IMR-90 (cell line): Measurements from ENCODE around the gene REV3L. TPM values are rescaled to one million over a fixed set of nuclear protein-coding genes. Genes with fewer than 3 reads are reported as not detected.

Experiments
- ATAC-seq: fragments of 200-7000 bp; cut with Tn5 transposase; 2 replicates; pipeline ENCODE4 v1.9.1; 2020; ENCODE audit warnings: low read depth, mild to moderate bottlenecking, moderate library complexity
- BruUV-seq: library from RNA; stranded (reverse); fragments of 400-500 nt; replicated peaks from 2 replicates; lab custom pipeline; 2021; lab: Mats Ljungman, UMichigan
- CTCF ChIA-PET: fragments of 300-600 bp; formaldehyde crosslinking; extraction: SDS; loops from one replicate; lab custom pipeline; 2021; ENCODE audit warnings: antibody characterized with exemption; lab: Yijun Ruan, JAX
- POLR2A ChIA-PET: fragments of 300-600 bp; sonication (Branson Sonifier 250); formaldehyde crosslinking; loops from one replicate; lab custom pipeline; 2022; ENCODE audit warnings: antibody characterized with exemption; ENCODE audit not compliant: unreplicated experiment; lab: Charles Lee
- DNase-seq: peaks from one replicate; pipeline ENCODE4 v3.0.0; 2013
- H2AFZ ChIP-seq: replicated peaks from 2 replicates; pipeline ENCODE3; 2013; ENCODE audit warnings: low read length, mild to moderate bottlenecking; ENCODE audit not compliant: poor library complexity
- H2AK5ac ChIP-seq: 2 replicates; pipeline ENCODE4 v1.6.1; 2013; ENCODE audit warnings: low read depth, low read length, inconsistent platforms
- H2AK9ac ChIP-seq: replicated peaks from 2 replicates; pipeline ENCODE3; 2013; ENCODE audit warnings: mild to moderate bottlenecking, low read depth, low read length, moderate library complexity; ENCODE audit not compliant: poor library complexity
- H2BK120ac ChIP-seq: 2 replicates; pipeline ENCODE4 v1.6.1; 2013; ENCODE audit warnings: low read depth, low read length, inconsistent platforms
- H2BK15ac ChIP-seq: 3 replicates; pipeline ENCODE4 v1.6.1; 2013; ENCODE audit warnings: low read depth, low read length, inconsistent platforms
- H2BK20ac ChIP-seq: 2 replicates; pipeline ENCODE4 v1.6.1; 2013; ENCODE audit warnings: low read depth, mild to moderate bottlenecking, inconsistent platforms, low read length, moderate library complexity
- H2BK5ac ChIP-seq: 2 replicates; pipeline ENCODE4 v1.6.1; 2013; ENCODE audit warnings: mild to moderate bottlenecking, low read depth, low read length, inconsistent platforms; ENCODE audit not compliant: poor library complexity, severe bottlenecking
- H3K14ac ChIP-seq: replicated peaks from 2 replicates; pipeline ENCODE4 v1.6.1; 2013; ENCODE audit warnings: low read depth, low read length, inconsistent platforms
- H3K18ac ChIP-seq: 2 replicates; pipeline ENCODE4 v1.6.1; 2013; ENCODE audit warnings: low read depth, low read length, control low read depth
- H3K23ac ChIP-seq: 2 replicates; pipeline ENCODE4 v1.6.1; 2013; ENCODE audit warnings: low read depth, low read length, inconsistent platforms
- H3K27ac ChIP-seq: 2 replicates; pipeline ENCODE4 v1.5.1; 2013; ENCODE audit warnings: mild to moderate bottlenecking, control low read depth, low read length; ENCODE audit not compliant: insufficient read depth
- H3K27me3 ChIP-seq: 2 replicates; pipeline ENCODE4 v1.6.1; 2013; ENCODE audit warnings: low read length; ENCODE audit not compliant: control insufficient read depth, insufficient read depth
- H3K36me3 ChIP-seq: 2 replicates; pipeline ENCODE4 v1.6.1; 2013; ENCODE audit warnings: low read length, mixed read lengths; ENCODE audit not compliant: control insufficient read depth, insufficient read depth
- H3K4ac ChIP-seq: 2 replicates; pipeline ENCODE4 v1.6.1; 2013; ENCODE audit warnings: low read depth, low read length, inconsistent platforms
- H3K4me1 ChIP-seq: 2 replicates; pipeline ENCODE4 v1.6.1; 2013; ENCODE audit warnings: low read length, mixed read lengths; ENCODE audit not compliant: control insufficient read depth, insufficient read depth
- H3K4me2 ChIP-seq: 2 replicates; pipeline ENCODE4 v1.6.1; 2013; ENCODE audit warnings: low read depth, mild to moderate bottlenecking, control low read depth, low read length, moderate library complexity
- H3K4me3 ChIP-seq: 2 replicates; pipeline ENCODE4 v1.5.1; 2013; ENCODE audit warnings: low read depth, mild to moderate bottlenecking, control low read depth, low read length, moderate library complexity; ENCODE audit not compliant: insufficient read depth
- H3K56ac ChIP-seq: 2 replicates; pipeline ENCODE4 v1.6.1; 2013; ENCODE audit warnings: low read length, inconsistent platforms; ENCODE audit not compliant: insufficient read depth; ENCODE audit errors: extremely low read depth
- H3K79me1 ChIP-seq, 2 experiments: 2 replicates each; pipeline ENCODE4 v1.6.1; 2013; ENCODE audit warnings: low read length in 2 of 2, inconsistent platforms in 1 of 2, low read depth in 1 of 2
- H3K9ac ChIP-seq: 2 replicates; pipeline ENCODE4 v1.6.1; 2013; ENCODE audit warnings: low read depth, low read length, control low read depth
- H3K9me1 ChIP-seq: 2 replicates; pipeline ENCODE4 v1.6.1; 2013; ENCODE audit warnings: low read length, inconsistent platforms; ENCODE audit not compliant: insufficient read depth
- H3K9me3 ChIP-seq: 2 replicates; pipeline ENCODE4 v1.6.1; 2013; ENCODE audit warnings: low read length; ENCODE audit not compliant: control insufficient read depth, insufficient read depth
- H4K20me1 ChIP-seq: 2 replicates; pipeline ENCODE4 v1.6.1; 2013; ENCODE audit warnings: low read length, inconsistent platforms; ENCODE audit not compliant: insufficient read depth
- H4K5ac ChIP-seq: 2 replicates; pipeline ENCODE4 v1.6.1; 2013; ENCODE audit warnings: mild to moderate bottlenecking, low read depth, low read length, control low read depth
- H4K8ac ChIP-seq, 2 experiments: 2 replicates each; pipeline ENCODE4 v1.6.1; 2013; ENCODE audit warnings: low read depth in 2 of 2, low read length in 2 of 2, control low read depth in 1 of 2, inconsistent platforms in 1 of 2
- H4K91ac ChIP-seq: 2 replicates; pipeline ENCODE4 v1.6.1; 2013; ENCODE audit warnings: low read depth, low read length, inconsistent platforms; ENCODE audit not compliant: insufficient read depth
- BHLHE40 ChIP-seq: fragments of 150-350 bp; IDR thresholded peaks from 2 replicates; pipeline ENCODE4 v1.6.1; 2016; ENCODE audit warnings: mild to moderate bottlenecking, low read depth, low read length
- CEBPB ChIP-seq: IDR thresholded peaks from 2 replicates; pipeline ENCODE4 v1.6.1; 2012; ENCODE audit warnings: low read depth, low read length, improper control_type of control experiment
- CHD1 ChIP-seq: IDR thresholded peaks from 2 replicates; pipeline ENCODE4 v1.6.1; 2012; ENCODE audit warnings: low read depth, low read length, improper control_type of control experiment
- CTCF ChIP-seq: conservative IDR thresholded peaks from 2 replicates; pipeline ENCODE4 v1.5.1; 2012; ENCODE audit warnings: mild to moderate bottlenecking, low read depth, low read length, improper control_type of control experiment
- ELK1 ChIP-seq: fragments of 150-350 bp; IDR thresholded peaks from 2 replicates; pipeline ENCODE4 v1.6.1; 2016; ENCODE audit warnings: low read depth, mild to moderate bottlenecking, low read length, moderate library complexity, borderline replicate concordance
- FOS ChIP-seq: fragments of 150-350 bp; IDR thresholded peaks from 2 replicates; pipeline ENCODE4 v1.6.1; 2016; ENCODE audit warnings: low read depth, low read length
- MAZ ChIP-seq: IDR thresholded peaks from 2 replicates; pipeline ENCODE4 v1.6.1; 2012; ENCODE audit warnings: low read depth, mild to moderate bottlenecking, low read length, improper control_type of control experiment, moderate library complexity, borderline replicate concordance
- NFE2L2 ChIP-seq: fragments of 150-350 bp; IDR thresholded peaks from 2 replicates; pipeline ENCODE4 v1.6.1; 2016; ENCODE audit warnings: low read depth, mild to moderate bottlenecking, low read length
- POLR2A ChIP-seq: IDR thresholded peaks from 2 replicates; pipeline ENCODE4 v1.6.1; 2012; ENCODE audit warnings: mild to moderate bottlenecking, low read depth, low read length
- RCOR1 ChIP-seq: IDR thresholded peaks from 2 replicates; pipeline ENCODE4 v1.6.1; 2012; ENCODE audit warnings: mild to moderate bottlenecking, low read length, improper control_type of control experiment; ENCODE audit not compliant: insufficient replicate concordance
- RFX5 ChIP-seq: IDR thresholded peaks from 2 replicates; pipeline ENCODE4 v1.8.0; 2012; ENCODE audit warnings: low read depth, mild to moderate bottlenecking, low read length, moderate library complexity
- SMC3 ChIP-seq: fragments of 150-350 bp; IDR thresholded peaks from 2 replicates; pipeline ENCODE4 v1.6.1; 2016; ENCODE audit warnings: low read depth, mild to moderate bottlenecking, antibody characterized with exemption, low read length, moderate library complexity
- USF2 ChIP-seq: fragments of 150-350 bp; IDR thresholded peaks from 2 replicates; pipeline ENCODE4 v1.6.1; 2017; ENCODE audit warnings: mild to moderate bottlenecking, antibody characterized with exemption, low read length, low read depth
- WGBS, 2 experiments: methylation state at CpG; one replicate each; pipeline versions ENCODE4 v1.1.5 to v1.1.7; 2013; ENCODE audit warnings: missing lambda C conversion rate in 2 of 2; ENCODE audit not compliant: insufficient read length in 1 of 2; ENCODE audit errors: extremely low coverage in 2 of 2; 5-methylcytosine and 5-hydroxymethylcytosine counted together
- dilution Hi-C: fragments of 300-500 bp; cut with HindIII; formaldehyde crosslinking; loops from one replicate; pipeline ENCODE4 v1.14.3; 2018; ENCODE audit warnings: low sequenced_read_pairs; ENCODE audit not compliant: unreplicated experiment
- in situ Hi-C: fragments of 300-500 bp; cut with MboI; formaldehyde crosslinking; loops from 3 replicates; pipeline ENCODE4 v1.14.3; 2019; ENCODE audit warnings: low sequenced_read_pairs, inconsistent platforms, mixed read lengths
- intact Hi-C: fragments of 100-400 bp; cut with micrococcal nuclease; formaldehyde crosslinking; loops from 2 replicates; pipeline ENCODE4 v1.10.0; 2022
- polyA plus RNA-seq, 3 experiments: library from polyadenylated mRNA; depleted of rRNA; stranded (reverse); fragments of >200 nt; gene quantifications; 2 replicates each; pipeline ENCODE4 v1.2.3, GENCODE V29; 2012; ENCODE audit warnings: low replicate concordance in 1 of 3
- total RNA-seq: library from RNA; depleted of rRNA; stranded (reverse); fragments of >200 nt; gene quantifications from 2 replicates; pipeline ENCODE4 v1.2.3, GENCODE V29; 2012

The REV3L gene
- total and polyA plus RNA-seq, 2 of the 4 experiments (the other 2 are of a cell fraction): 7.4 to 15.4 TPM

- Histone ChIP-seq H3K9me1 (no peaks in the 10 kb centered on the region), H2BK15ac (no peak overlapping the region), H3K18ac (no peak overlapping the region), H3K56ac (no peak overlapping the region), H2BK5ac (no peak overlapping the region), H4K8ac (no peak overlapping the region), H3K4ac (no peak overlapping the region), H3K36me3 (peaks cover 32% of the 10 kb centered on the region), H2AK5ac (no peak overlapping the region), H2BK120ac (no peak overlapping the region), H2AFZ (no peak overlapping the region), H3K27ac (no peak overlapping the region), H4K20me1 (no peaks in the 10 kb centered on the region), H2BK20ac (no peak overlapping the region), H3K4me3 (no peak overlapping the region), H3K9me3 (peaks cover 2% of the 10 kb centered on the region; the same call in 1 of the 2 replicates), H4K91ac (no peak overlapping the region), H3K14ac (no peak overlapping the region), H3K9ac (no peak overlapping the region), H3K4me1 (no peaks in the 10 kb centered on the region), H3K4me2 (no peak overlapping the region), H3K23ac (no peak overlapping the region), H3K27me3 (no peaks in the 10 kb centered on the region), H4K5ac (no peak overlapping the region), H2AK9ac (no peak overlapping the region), H3K79me1 (peaks cover 21 to 26% of the 10 kb centered on the region in 2 experiments)
- in situ Hi-C loops: no loop called here
- CTCF ChIA-PET: no interaction called here
- intact Hi-C loops: no loop called here
- dilution Hi-C loops: no loop called here
- TF ChIP-seq POLR2A (no peak), BHLHE40 (no peak), MAZ (no peak), CTCF (no peak), ELK1 (no peak), USF2 (no peak), NFE2L2 (no peak), CEBPB (no peak), FOS (no peak), CHD1 (no peak), RCOR1 (no peak), RFX5 (no peak), SMC3 (no peak)
- BruUV-seq: no TSS peak
- 100% methylated on average over 2 of the region's 3 CpGs; no CpG with 5 or more reads in 1 of the 2 experiments for WGBS, 2 experiments
- DNase-seq: no peak
- ATAC-seq: no peak
- POLR2A ChIA-PET: no interaction called here
Observed at GRCh38 chr6:111406200-111406721, 76.8 kb downstream of the REV3L start.
